T-helper 1 cell (primary cell): ENCODE results near the gene CHMP6.
"Not testable (repeated sequence)": the region's sequence is repeated elsewhere in the genome, so short reads cannot be mapped to it uniquely, and the experiment has no call there.

Source experiments
- DNase-seq, 5 donors: peaks; one replicate each; pipeline ENCODE4 v3.0.0-alpha.2; 2012 to 2020

The CHMP6 gene

DNA sequence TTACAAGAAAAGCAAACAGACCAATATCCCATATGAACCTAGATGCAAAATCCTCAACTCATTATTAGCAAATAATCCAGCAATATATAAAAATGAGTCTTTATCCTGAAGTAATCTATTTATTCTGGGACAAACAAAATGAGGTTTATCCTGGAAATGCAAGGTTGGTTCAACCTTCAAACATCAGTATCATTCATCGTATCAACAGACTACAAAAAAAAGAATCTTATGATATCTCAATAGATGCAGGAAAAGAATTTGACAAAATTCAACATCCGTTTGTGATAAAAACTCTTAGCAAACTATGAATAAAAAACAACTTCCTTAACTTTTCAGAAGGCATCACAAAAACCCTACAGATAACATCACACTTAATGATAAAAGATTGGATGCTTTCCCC is 24.9 kb downstream of the CHMP6 start:
- no peak for DNase-seq

DNA sequence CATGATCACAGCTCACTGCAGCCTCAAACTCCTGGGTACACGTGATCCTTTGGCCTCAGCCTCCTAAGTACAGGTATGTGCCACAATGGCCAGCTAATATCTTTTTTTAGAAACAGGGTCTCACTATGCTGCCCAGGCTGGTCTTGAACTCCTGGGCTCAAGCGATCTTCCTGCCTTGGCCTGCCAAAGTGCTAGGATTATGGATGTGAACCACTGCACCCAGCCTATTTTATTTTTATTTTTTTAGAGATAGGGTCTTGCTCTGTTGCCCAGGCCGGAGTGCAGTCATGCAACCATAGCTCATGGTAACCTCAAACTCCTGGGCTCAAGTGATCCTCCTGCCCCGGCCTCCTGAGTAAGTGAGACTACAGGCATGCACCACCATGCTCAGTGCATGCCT is 25.7 kb downstream of the CHMP6 start:
- not testable (repeated sequence) for DNase-seq

DNA sequence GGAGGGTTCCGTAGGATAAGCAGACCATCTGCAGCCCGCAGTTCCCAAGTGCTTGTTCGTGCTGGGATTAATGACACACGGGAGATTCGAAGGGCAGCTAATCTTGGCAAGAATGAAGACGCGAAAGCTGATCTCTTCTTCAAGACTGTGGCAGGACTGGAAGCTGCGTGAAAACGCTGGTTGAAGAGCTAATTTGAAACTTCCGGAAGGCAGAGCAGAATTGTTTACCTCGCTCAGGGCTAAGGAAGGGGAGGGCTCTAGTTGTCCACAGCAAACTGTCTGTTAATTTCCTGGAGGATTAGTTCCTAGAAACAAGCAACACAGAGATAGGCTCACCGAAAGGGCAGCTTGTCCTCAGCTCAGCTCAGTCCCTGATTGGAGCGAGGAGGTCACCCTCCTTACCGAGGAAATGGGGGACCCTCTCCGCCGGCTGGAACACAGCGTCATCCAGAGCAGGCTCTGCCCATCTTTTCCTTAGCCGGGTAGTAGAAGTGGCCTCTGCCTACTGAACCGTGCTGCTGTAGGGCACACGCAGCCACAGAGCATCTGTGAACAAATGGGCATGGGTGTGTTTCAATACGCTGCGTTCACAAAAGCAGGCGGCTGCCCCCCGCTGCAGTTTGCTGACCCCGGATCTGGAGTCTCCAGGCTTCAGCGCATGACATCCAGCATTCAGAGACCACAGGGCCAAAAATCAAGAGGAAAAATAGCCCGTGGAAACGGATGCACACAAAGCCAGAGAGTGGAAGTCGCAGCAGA is 26.6 kb downstream of the CHMP6 start:
- DNase-seq = peak in 1 of 5 donors; percentile 88

DNA sequence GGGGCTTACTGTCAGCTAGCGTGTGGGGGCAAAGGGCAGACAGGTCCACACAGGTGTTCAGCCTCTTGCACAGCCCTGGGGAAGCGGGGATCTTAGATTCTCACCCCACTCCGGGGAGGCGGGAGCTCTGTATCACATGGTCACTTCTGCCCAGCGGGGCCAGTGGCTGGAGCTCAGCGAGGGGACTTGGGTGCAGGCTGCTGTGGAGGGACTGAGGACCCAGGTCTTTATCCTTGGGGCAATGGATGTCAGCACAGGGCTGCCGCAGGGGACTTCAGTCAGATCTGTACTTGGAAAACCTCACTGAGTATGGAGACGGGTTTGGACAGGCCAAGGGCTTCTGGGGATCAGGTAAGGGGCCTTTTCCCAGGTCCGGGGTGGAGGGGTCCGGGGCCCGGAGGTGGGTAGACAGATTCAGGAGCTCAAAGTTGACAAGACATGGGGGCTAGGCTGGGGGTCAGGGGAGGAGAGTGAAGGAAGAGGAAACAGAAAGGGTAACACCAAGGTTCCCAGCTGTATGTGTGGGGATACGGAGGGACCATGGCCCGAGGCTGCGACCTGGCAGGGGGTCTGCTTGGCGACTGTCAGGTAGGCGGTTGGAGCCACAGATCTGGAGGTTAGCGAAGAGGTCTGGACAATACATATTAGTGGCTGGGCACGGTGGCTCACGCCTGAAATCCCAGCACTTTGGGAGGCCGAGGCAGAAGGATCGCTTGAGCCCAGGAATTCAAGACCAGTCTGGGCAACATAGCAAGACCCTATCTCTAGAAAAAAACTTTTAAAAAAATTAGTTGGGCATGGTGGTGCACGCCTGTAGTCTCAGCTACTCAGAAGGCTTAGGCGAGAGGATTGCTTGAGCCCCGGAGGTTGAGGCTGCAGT is 28.2 kb downstream of the CHMP6 start:
- DNase-seq = no peak

DNA sequence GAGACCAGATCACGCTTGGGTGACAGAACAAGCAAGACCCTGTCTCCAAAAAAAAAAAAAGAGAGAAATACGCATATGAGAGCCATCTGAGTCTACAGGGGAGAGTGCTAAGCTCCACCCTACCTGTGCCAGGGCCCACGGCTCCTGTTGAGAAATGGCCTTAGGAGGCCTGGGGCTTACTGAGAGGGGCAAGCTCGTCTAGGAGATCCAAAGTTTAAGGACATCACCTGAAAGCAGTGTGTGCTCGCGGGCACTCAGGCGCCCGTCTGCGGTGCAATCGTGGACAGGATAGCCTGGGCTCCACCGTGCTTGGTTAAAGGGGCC is 28.8 kb downstream of the CHMP6 start:
- no peak for DNase-seq

DNA sequence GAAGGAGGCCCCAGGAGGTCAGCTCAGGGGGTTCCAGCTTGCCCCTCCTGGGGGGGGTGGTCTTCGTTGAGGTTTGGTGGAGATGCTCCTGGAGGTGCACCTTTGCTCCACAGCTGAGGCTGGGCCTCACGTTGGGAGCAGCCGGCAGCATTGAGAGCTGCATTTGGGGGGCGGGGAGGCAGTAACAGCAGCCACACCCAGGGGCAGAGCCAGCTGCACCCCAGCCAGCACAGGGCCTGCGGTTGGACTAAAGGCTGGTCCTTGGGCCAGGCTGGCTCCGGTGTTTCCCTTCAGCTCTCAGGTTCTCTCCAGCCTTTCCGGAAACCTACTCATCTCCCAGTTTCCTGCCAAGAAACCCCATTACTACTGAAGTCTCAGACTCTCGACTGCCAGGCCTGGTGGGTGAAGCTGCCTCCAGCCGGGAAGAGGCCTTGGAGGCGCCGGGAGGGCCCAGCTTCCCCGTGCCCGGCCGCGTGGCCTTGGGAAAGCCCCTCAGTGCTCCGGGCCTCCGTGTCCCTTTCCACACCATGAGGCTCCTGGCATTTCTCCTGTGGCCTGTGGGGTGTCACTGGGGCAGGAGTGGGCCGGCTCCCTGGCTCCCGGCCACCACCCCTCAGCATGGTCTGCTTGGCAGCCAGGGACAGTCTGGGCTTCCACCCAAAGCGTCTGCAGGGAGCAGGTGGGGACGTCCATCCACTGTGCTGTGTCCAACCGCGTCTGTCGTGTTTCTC is 29.3 kb downstream of the CHMP6 start:
- DNase-seq = no peak

DNA sequence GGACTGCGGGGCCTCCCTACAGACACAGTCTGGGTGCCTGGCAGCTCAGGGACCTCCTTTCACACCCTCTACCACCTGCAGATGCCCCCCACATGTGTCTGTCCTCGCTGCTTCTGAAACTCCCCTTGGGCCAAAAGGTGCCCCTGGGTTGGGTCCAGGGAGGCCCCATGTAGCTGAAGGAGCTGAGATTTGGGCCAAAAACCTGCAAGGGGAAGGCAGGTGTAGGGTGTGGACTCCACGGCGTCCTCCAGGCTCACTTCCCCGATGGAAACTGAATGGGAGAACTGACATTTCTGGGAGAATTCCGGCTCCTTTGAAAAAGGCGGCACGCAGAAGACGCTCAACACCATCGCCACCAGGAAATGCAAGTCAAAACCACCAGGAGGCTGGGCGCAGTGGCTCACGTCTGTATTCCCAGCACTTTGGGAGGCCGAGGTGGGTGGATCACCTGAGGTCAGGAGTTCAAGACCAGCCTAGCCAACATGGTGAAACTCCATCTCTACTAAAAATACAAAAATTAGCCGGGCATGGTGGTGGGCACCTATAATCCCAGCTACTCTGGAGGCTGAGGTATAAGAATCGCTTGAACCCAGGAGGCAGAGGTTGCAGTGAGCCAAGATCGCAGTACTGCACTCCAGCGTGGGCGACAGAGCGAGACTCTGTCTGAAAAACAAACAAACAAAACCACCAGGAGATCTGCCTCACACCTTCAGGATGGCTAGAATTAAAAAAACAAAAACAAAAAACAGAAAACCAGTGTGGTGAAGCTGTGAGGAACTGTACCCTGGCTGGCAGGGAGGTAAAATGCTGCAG is 30.1 kb downstream of the CHMP6 start:
- no peak for DNase-seq

DNA sequence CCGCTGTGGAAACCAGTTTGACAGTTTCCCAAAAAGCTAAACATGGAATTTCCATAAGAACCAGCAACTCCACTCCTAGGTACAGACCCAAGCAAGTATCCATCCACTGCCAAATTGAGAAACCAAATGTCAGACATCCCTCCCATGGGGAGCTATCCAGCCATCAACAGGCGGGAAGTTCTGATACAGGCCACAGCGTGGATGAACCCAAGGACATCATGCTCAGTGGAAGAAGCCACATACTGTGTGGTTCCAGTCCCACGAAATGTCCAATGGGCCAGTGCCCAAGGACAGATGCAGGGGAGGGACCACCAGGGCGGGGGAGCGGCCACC is 30.7 kb downstream of the CHMP6 start:
- no peak for DNase-seq

DNA sequence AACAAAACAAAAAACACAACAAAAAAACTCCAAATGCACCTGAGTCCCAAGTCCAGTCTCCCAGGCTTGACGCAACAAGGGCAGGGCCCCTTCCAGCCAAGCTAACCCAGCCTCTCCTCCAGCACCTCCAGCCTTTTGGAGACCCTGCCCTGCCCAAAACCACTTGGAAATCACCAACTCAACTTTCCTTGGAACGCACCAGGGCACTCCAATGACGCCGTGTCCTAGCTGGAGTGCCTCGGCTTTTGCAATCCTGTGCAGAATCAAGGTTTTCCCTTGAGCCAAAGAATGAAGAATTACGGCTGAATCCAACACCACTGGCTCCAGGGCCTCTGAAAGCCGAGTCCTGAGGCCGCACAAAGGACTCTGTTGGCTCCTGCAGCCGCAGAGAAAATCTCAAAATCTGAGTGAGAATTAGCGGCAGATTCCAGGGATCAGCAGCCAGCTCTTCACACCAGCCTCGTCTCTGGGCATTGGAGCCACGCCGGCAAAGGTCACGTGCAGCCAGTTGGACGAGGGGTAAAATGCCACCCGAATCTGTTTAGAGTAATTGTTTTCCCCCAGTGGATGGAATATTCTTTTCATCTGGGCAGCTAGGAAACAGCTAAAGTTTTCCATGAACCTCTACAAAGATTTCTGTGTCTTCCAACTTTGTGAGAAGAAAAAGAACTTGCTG is 33.6 kb downstream of the CHMP6 start:
- no peak for DNase-seq

DNA sequence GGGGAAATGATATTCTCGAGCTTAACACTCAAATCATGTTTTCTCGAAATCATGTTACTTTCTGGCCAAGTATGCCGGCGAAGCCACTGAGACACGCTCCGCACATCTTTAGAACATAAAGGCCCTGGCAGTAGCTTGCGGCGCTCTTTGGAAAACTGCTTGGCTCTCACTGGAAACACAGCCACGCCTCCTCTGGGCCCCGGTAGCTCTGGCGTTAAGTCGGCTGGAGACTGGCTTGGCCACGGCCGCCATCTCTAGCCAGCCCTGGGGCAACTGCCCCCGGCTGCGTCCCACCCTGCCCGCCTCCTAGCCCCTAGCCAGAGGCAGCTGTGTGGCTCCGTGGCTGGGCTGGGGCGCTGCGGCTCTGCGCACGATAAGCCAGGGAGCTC is 34.1 kb downstream of the CHMP6 start:
- DNase-seq = no peak

DNA sequence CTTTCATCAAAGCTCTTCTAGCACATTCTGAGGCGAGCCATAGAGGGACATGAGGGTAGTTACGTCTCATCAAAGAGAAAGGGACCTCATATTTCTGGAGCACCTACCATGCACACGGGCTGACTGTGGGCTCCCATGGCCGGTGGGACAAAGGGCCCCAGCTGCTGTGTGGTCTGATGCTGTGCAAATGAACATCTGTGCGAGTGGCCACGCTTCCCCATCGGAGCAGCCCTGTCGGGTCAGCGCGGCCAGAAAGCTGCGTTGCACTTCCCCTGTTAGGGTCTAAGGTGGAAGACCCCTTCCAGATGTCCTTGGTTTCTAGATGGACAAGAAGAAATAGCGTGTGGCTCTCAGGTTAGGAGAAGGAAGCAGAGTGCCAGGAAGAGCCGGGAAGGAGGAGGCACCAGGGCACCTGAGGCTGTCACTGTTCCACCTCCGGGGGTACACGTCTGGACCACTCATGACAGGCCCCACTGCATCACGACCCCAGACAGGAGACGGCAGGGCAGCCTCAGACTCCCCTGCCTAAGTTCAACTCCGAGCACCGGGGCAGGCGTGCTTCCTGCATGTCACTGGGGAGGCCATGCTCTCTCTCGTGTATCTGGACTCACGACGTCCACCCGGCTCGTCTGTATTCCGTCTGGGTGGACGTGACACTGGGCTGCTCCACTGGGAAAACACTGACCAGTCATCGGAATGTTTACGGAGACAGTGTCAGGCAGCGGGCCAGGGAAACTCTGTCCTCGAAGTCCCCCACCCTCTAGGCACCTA is 34.8 kb downstream of the CHMP6 start:
- no peak for DNase-seq

DNA sequence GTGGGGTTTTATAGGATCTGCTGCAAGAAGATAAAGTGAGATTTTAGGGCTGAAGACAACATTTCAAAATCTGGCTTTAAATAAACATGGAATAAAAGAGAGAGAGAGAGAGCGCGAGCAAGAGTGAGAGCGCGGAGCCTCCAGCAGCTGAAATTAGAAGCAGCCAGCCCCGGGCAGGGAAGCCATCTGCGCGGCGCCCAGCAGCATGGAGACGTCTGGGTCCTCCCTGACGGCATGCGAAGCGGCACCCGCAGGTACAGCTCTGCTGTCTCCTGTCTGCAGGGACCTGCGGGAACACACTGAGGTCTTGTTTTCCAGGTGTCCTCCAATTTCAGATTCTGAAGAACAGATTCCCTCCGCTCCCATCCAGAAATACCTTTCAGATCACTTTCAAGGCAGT is 35.4 kb downstream of the CHMP6 start:
- no peak for DNase-seq

DNA sequence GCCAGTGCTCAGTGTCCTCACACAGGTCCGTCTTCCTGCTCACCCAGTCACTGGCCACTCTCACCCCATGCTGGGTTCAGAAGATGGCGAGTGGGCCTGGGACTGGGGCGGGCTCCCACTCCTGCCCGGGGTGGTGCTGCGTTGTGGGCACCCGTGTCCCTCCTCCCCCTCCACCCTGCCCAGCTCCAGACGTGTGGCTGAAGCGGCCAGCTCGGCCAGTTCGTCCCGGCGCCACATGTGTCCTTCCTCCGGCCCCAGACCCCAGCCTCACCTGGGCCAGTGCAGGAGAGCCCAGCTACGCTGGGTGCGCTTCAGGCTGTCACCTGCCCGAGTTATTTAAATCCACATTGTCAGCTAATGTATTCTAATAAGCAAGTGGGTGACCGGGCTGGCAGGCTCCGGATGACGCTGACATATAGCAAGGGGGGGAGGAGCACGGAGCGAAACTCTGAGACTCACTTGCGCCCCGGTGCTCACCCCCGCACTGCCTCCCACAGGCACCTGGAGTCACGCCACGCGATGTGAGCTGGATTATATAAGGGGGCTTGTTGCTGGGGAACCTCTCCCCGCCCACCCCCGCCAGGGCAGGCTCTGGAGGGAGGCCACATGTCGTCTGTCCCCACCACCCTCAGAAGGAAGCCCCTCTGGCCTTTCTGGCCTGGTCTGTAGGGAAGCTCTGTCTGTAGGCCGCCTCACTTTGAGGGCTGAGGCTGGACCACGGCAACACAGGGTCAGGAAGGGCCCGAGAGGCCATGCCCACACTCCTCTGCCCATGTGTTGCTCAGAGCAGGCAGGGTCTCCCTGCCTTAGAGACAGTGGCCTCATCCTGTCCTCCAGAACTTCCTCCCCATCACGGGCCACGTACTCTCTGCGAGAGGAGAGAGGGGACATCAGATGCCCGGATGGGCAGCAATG is 36.2 kb downstream of the CHMP6 start:
- DNase-seq = no peak

DNA sequence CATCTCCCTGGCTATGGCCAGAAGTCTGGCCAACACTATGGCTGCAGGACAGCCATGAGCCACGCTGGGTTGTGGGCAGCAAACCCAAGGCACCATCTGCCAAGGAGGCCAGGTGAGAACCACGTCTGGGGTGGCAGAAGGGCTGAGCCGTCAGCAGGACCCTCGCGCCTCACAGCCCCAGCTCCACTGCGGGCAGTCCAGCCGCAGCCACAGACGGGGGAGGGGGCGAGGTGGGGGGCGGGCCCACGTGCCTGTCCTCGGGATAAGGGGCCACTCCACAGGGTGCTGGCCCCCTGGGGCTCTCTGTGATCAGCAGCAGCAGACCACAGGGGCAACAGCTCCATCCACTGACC is 36.8 kb downstream of the CHMP6 start:
- no peak for DNase-seq

DNA sequence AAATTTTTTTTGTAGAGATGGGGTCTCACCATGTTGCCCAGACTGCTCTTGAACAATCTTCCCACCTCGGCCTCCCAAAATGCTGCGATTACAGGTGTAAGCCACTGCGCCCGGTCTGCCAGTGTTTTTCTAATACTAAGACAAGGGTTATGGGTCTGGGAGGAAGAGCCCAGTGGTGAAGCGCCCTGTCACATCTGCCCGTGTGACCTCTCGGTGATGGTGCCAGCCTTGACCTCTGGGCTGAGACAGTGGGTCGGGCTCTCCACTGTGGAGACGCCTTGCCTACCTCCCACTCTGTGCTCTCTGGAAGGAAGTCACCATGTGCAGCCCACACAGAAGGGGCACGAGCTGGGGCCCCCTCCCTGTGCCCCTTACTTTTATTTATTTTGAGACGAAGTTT is 38.2 kb downstream of the CHMP6 start:
- DNase-seq = no peak

DNA sequence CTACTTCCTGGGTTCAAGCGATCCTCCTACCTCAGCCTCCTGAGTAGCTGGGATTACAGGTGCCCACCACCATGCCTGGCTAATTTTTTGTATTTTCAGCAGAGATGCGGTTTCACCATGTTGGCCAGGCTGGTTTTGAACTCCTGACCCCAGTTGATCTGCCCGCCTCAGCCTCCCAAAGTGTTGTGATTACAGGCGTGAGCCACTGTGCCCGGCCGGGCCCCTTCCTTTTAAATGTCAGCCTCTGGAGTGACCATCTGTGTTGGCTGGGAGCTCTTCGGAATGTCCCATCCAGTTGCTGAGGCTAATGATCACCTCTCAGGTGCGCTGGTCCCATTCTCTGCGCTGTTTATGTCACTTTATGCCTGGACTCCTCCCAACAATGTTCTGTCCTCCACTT is 38.7 kb downstream of the CHMP6 start:
- DNase-seq = not testable (repeated sequence)

DNA sequence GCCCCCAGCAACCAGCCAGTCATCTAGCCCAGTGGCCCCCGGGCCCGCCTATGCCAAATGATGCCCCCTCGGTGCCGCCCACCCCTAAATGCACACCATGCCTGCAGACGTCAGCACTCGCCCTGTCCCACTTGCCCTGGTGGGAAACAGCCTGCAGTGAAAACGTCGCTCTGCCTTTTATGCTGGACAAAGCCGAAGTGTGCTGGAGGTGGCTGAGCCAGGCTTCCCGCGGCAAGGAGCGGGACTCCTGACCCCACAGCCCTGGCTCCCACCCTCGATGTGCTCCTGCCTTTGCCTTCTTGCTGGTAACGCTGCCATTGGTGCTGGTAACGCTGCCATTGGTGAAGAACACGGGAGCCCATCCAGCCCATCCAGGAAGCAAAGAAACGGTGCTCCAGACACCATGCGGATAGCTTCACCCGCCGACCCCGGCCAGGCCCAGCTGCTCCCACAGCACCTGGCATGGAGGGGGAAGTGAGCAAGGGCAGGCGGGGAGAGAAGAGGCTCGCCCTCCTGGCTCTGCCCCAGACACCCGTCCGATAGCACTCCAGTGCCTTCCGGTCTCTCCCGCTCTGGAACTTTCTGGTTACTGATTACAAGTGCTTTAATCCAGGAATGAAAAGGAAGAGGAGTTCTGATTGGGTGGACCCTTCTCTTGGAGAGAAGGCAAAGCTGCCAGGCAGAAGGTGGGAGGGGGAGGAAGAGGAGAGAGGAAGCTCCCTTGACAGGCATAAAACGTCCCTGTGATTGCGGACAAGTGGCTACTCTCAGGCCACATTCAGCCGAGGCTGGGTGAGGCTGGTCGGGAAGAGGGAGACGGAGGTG is 39.3 kb downstream of the CHMP6 start:
- no peak for DNase-seq

DNA sequence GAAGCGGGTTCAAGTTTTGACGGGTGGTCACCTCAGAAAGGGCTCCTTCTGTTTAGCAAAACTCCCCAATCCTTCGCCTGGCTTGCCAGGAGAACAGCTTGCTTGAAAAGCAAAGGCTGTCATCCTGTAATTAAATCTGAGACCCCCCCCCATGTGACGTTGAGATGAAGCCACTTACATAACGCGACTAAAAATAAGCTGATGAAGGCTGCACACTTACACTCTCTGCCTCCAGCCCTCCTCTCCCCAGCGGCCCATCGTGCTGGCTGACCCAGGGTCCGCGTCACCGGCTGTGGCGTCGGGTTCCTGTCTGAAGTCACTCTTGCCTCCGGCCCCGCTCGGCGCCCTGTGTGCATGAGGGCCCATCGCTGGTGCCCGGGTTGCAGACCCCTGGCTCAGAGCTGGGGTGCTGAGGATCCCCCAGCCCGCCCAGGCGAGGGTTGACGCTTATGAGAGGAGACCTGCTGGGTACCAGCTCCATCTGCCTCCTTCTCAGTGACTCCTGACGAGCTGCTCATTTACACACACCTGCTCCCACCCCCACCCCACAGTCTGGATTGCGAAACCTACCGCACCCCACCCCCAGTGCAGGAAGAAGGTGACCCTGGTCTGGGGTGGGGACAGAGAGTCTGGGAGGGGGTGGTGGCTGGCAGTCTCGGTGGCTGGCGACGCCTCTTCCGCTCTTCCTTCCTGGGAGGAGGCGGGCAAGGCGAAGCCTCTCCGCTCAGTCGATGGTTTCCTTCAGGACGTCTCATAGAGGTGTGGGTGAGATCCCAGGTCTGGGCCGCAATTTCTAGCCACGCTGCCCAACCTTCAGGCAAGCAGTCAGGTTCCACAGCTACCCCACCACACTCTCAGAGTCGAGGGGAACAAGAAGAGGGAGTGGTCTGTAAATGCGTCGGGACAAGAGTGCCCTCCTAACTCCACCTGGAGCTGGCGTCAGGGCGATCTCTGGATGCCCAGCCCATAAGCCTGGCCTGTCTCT is 40.2 kb downstream of the CHMP6 start:
- no peak for DNase-seq
